H1 (cell line): Measurements from ENCODE around the gene RAB5B. TPM values are rescaled to one million over a fixed set of nuclear protein-coding genes. Genes with fewer than 3 reads are reported as not detected.

Experiments used
- CTCF ChIA-PET: fragments of 300-600 bp; sonication (Branson Sonifier 250); formaldehyde crosslinking; loops from one replicate; lab custom pipeline; 2021; ENCODE audit not compliant: partially characterized antibody; lab: Charles Lee
- POLR2A ChIA-PET: fragments of 300-600 bp; sonication (Branson Sonifier 250); formaldehyde crosslinking; loops from one replicate; lab custom pipeline; 2021; ENCODE audit warnings: inconsistent platforms; ENCODE audit not compliant: partially characterized antibody; lab: Charles Lee
- DNase-seq, 2 experiments: peaks; one replicate each; pipeline versions ENCODE4 v3.0.0 to v3.0.0-alpha.2; 2010 to 2022; ENCODE audit warnings: low spot score in 2 of 2, low read depth in 1 of 2, mixed read lengths in 1 of 2
- FAIRE-seq: peaks from 2 replicates; lab custom pipeline; 2011; peaks lifted over from hg19 to GRCh38; lab: Jason Lieb, UNC
- H2AFZ ChIP-seq: 2 replicates; pipeline ENCODE4 v1.8.1; 2012; ENCODE audit warnings: low read length, inconsistent platforms
- H2AK5ac ChIP-seq: 2 replicates; pipeline ENCODE4 v1.6.1; 2013; ENCODE audit warnings: low read depth, low read length
- H2BK120ac ChIP-seq: replicated peaks from 2 replicates; pipeline ENCODE3; 2013; ENCODE audit warnings: low read depth, low read length, inconsistent platforms
- H2BK12ac ChIP-seq: 2 replicates; pipeline ENCODE4 v1.6.1; 2013; ENCODE audit warnings: low read depth, low read length
- H2BK15ac ChIP-seq: 2 replicates; pipeline ENCODE4 v1.6.1; 2013; ENCODE audit warnings: low read length
- H2BK20ac ChIP-seq: 2 replicates; pipeline ENCODE4 v1.6.1; 2013; ENCODE audit warnings: low read length
- H2BK5ac ChIP-seq: 2 replicates; pipeline ENCODE4 v1.6.1; 2013; ENCODE audit warnings: low read depth, low read length
- H3K14ac ChIP-seq: 2 replicates; pipeline ENCODE4 v1.6.1; 2013; ENCODE audit warnings: inconsistent platforms; ENCODE audit not compliant: insufficient read length
- H3K18ac ChIP-seq: 2 replicates; pipeline ENCODE4 v1.6.1; 2013; ENCODE audit warnings: low read length; ENCODE audit errors: extremely low read depth
- H3K23ac ChIP-seq: 2 replicates; pipeline ENCODE4 v1.6.1; 2013; ENCODE audit warnings: inconsistent platforms; ENCODE audit not compliant: insufficient read length
- H3K23me2 ChIP-seq: 2 replicates; pipeline ENCODE4 v1.6.1; 2013; ENCODE audit warnings: low read depth, low read length
- H3K27ac ChIP-seq: 2 replicates; pipeline ENCODE4 v1.6.1; 2011; ENCODE audit warnings: low read depth, low read length, inconsistent platforms
- H3K27me3 ChIP-seq, 4 experiments: replicated peaks in 1 of 4; 1 replicate in 1 of 4; 2 replicates in 3 of 4; pipeline versions ENCODE4 v1.6.1 to v1.8.1; 2011 to 2013; ENCODE audit warnings: low read length in 3 of 4, mild to moderate bottlenecking in 3 of 4, inconsistent platforms in 2 of 4, mixed read lengths in 2 of 4, moderate library complexity in 1 of 4; ENCODE audit not compliant: control insufficient read depth in 3 of 4, insufficient read depth in 3 of 4; ENCODE audit errors: extremely low read depth in 1 of 4
- H3K36me3 ChIP-seq, 4 experiments: 2 replicates each; pipeline versions ENCODE4 v1.6.1 to v1.8.1; 2011 to 2013; ENCODE audit warnings: mild to moderate bottlenecking in 4 of 4, low read length in 3 of 4, moderate library complexity in 2 of 4, control low read depth in 1 of 4, inconsistent platforms in 1 of 4; ENCODE audit not compliant: insufficient read depth in 4 of 4, control insufficient read depth in 2 of 4
- H3K4ac ChIP-seq: replicated peaks from 2 replicates; pipeline ENCODE3; 2013; ENCODE audit warnings: low read length, low read depth, mixed read lengths, inconsistent platforms; ENCODE audit not compliant: insufficient read length
- H3K4me1 ChIP-seq, 4 experiments: replicated peaks in 1 of 4; 1 replicate in 1 of 4; 2 replicates in 3 of 4; pipeline versions ENCODE4 v1.6.1 to v1.8.1; 2011 to 2013; ENCODE audit warnings: low read length in 3 of 4, inconsistent platforms in 2 of 4, mixed read lengths in 1 of 4; ENCODE audit not compliant: insufficient read depth in 4 of 4, control insufficient read depth in 3 of 4
- H3K4me2 ChIP-seq, 2 experiments: 2 replicates each; pipeline versions ENCODE4 v1.6.1 to v1.8.1; 2011 to 2013; ENCODE audit warnings: low read depth in 2 of 2, low read length in 2 of 2, control low read depth in 1 of 2, inconsistent platforms in 1 of 2, mild to moderate bottlenecking in 1 of 2; ENCODE audit not compliant: insufficient read depth in 1 of 2
- H3K4me3 ChIP-seq, 4 experiments: fragments of 200-600, 300-600 bp in 1 of 4; sonication (generic), shearing (Covaris generic), sonication (Bioruptor Twin) in 1 of 4; 2 replicates each; pipeline versions ENCODE4 v1.5.1 to v1.8.1; 2011 to 2016; ENCODE audit warnings: low read length in 4 of 4, low read depth in 3 of 4, control low read depth in 2 of 4, inconsistent platforms in 2 of 4, mild to moderate bottlenecking in 2 of 4, mixed read lengths in 1 of 4, moderate library complexity in 1 of 4; ENCODE audit not compliant: insufficient read depth in 2 of 4; ENCODE audit errors: extremely low read depth in 1 of 4
- H3K56ac ChIP-seq: replicated peaks from 2 replicates; pipeline ENCODE3; 2013; ENCODE audit warnings: low read depth, mild to moderate bottlenecking, mixed read lengths, low read length, inconsistent platforms; ENCODE audit not compliant: insufficient read length
- H3K79me1 ChIP-seq: 2 replicates; pipeline ENCODE4 v1.6.1; 2013; ENCODE audit warnings: low read depth, low read length, control low read depth
- H3K79me2 ChIP-seq, 2 experiments: 2 replicates each; pipeline versions ENCODE4 v1.6.1 to v1.8.1; 2012 to 2013; ENCODE audit warnings: low read length in 2 of 2, mild to moderate bottlenecking in 2 of 2, inconsistent platforms in 1 of 2; ENCODE audit not compliant: insufficient read depth in 2 of 2, control insufficient read depth in 1 of 2
- H3K9ac ChIP-seq, 4 experiments: replicated peaks in 1 of 4; 1 replicate in 1 of 4; 2 replicates in 3 of 4; pipeline versions ENCODE4 v1.6.1 to v1.8.1; 2011 to 2013; ENCODE audit warnings: low read depth in 3 of 4, low read length in 3 of 4, control low read depth in 2 of 4, mild to moderate bottlenecking in 2 of 4, moderate library complexity in 2 of 4, inconsistent platforms in 1 of 4; ENCODE audit errors: extremely low read depth in 1 of 4
- H3K9me3 ChIP-seq, 2 experiments: 2 replicates each; pipeline versions ENCODE4 v1.6.1 to v1.8.1; 2012 to 2013; ENCODE audit warnings: mild to moderate bottlenecking in 2 of 2, moderate library complexity in 2 of 2, control low read depth in 1 of 2, inconsistent platforms in 1 of 2, low read depth in 1 of 2, low read length in 1 of 2, mixed read lengths in 1 of 2; ENCODE audit not compliant: insufficient read depth in 2 of 2
- H4K20me1 ChIP-seq, 2 experiments: replicated peaks in 1 of 2; 2 replicates each; pipeline versions ENCODE3 to v1.8.1; 2011 to 2013; ENCODE audit warnings: inconsistent platforms in 2 of 2, low read length in 2 of 2, mild to moderate bottlenecking in 1 of 2; ENCODE audit not compliant: insufficient read depth in 2 of 2, control insufficient read depth in 1 of 2
- H4K5ac ChIP-seq: 2 replicates; pipeline ENCODE4 v1.6.1; 2013; ENCODE audit warnings: low read length, low read depth, mixed read lengths, inconsistent platforms; ENCODE audit not compliant: insufficient read length
- H4K8ac ChIP-seq: 2 replicates; pipeline ENCODE4 v1.8.0; 2013; ENCODE audit warnings: mild to moderate bottlenecking, moderate library complexity, low read length, inconsistent platforms; ENCODE audit not compliant: insufficient read depth; ENCODE audit errors: extremely low read depth
- H4K91ac ChIP-seq: replicated peaks from 2 replicates; pipeline ENCODE3; 2013; ENCODE audit warnings: low read length, mixed read lengths, inconsistent platforms; ENCODE audit not compliant: insufficient read length
- ASH2L ChIP-seq: fragments of 200-600, 300-600 bp; sonication (generic); IDR thresholded peaks from one replicate; pipeline ENCODE4 v1.7.1; 2017; ENCODE audit warnings: low read length
- EZH2 ChIP-seq: fragments of 200-600 bp; sonication (generic); IDR thresholded peaks from 2 replicates; pipeline ENCODE4 v1.7.1; 2012; ENCODE audit warnings: low read depth, mild to moderate bottlenecking, moderate library complexity, low read length, inconsistent platforms; ENCODE audit not compliant: severe bottlenecking
- TAF7 ChIP-seq: optimal IDR thresholded peaks from 2 replicates; pipeline ENCODE3; 2011; ENCODE audit warnings: low read depth, mild to moderate bottlenecking, inconsistent platforms, low read length, moderate library complexity, borderline replicate concordance
- WGBS, 2 experiments: shearing (Covaris generic) in 1 of 2; methylation state at CpG; one replicate each; pipeline versions ENCODE4 v1.1.6 to v1.1.7; 2013 to 2015; ENCODE audit warnings: low lambda C conversion rate in 2 of 2, mixed read lengths in 2 of 2, inconsistent platforms in 1 of 2, low coverage in 1 of 2, missing lambda C conversion rate in 1 of 2; ENCODE audit not compliant: insufficient replicate concordance in 2 of 2, insufficient coverage in 1 of 2, insufficient read length in 1 of 2; ENCODE audit errors: extremely low coverage in 1 of 2, missing lambda C conversion rate in 1 of 2; 5-methylcytosine and 5-hydroxymethylcytosine counted together
- polyA plus RNA-seq, 7 experiments: library from polyadenylated mRNA; depleted of rRNA in 3 of 7; stranded (reverse) in 5 of 7; unstranded in 2 of 7; fragments of >200 nt in 5 of 7; fragments of 200-250 nt in 2 of 7; gene quantifications; 1 replicate in 5 of 7; 2 replicates in 1 of 7; 4 replicates in 1 of 7; pipeline versions ENCODE4 v1.2.1 to v1.2.3, GENCODE V29; 2011 to 2013; ENCODE audit warnings: missing spikeins in 2 of 7, mixed read lengths in 2 of 7
- total RNA-seq: library from RNA; stranded (reverse); fragmentation: NEBNext Ultra II Directional; extraction: Animal tissue kit (Norgen Biotek cat#: 25700); gene quantifications from 2 replicates; pipeline ENCODE4 v1.2.1, GENCODE V29; 2021

The RAB5B gene
- total and polyA plus RNA-seq, 2 of the 8 experiments (the other 6 are each of a cell fraction or from before 2014, with no cell fraction given): 56.7 to 62.4 TPM

DNA sequence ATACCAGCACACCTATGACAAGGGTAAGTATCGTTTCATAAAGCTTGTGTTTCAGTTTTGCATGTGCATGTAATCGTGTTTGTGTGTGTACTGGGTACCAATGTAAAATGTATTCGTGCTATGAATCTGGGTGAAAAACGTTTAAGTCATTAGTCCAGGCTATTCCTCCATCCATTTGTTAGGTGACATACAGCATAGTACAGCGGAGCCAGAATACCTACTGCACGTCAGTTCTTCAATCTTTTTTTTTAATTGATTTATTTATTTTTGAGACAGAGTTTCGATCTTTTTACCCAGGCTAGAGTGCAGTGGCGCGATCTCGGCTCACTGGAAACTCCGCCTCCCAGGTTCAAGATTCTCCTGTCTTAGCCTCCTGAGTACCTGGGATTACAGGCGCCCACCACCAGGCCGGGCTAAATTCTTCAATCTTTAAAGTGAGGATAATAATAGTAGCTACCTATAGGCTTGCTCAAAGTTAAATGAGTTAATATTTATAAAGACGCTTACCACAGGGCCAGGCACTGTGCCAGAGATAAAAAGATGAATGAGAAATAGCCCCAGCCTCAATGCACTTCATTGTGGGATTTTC, 67.2 kb downstream of the RAB5B start:
- Histone ChIP-seq H2BK20ac (no peak overlapping the region), H4K20me1 (peaks cover 0 to 4% of the 10 kb centered on the region in 2 experiments), H3K18ac (no peak overlapping the region), H3K14ac (no peak overlapping the region), H4K8ac (no peak overlapping the region), H2AFZ (no peak overlapping the region), H2BK120ac (no peak overlapping the region), H4K91ac (no peak overlapping the region), H3K23me2 (peaks cover 4% of the 10 kb centered on the region), H2BK12ac (no peak overlapping the region), H3K4me1 (peaks cover 0 to 10% (median 4%) of the 10 kb centered on the region in 4 experiments; a peak in 5 of 7 replicates), H3K27ac (peak overlapping the region; percentile 71; the same call in 1 of the 2 replicates), H2AK5ac (no peak overlapping the region), H3K9ac (peak overlapping the region in 3 of 4 experiments; percentile 17 to 64 (median 29); a peak in 2 of 7 replicates), H2BK15ac (no peak overlapping the region), H2BK5ac (no peak overlapping the region; the same call in 1 of the 2 replicates), H3K4ac (no peak overlapping the region), H3K4me2 (peak overlapping the region; percentile 71 to 91), H3K79me1 (peaks cover 3% of the 10 kb centered on the region; the same call in 1 of the 2 replicates), H3K9me3 (no peaks in the 10 kb centered on the region), H3K36me3 (peaks cover 13 to 36% (median 21%) of the 10 kb centered on the region in 4 experiments), H4K5ac (peak overlapping the region; percentile 69), H3K79me2 (peaks cover 6 to 19% of the 10 kb centered on the region in 2 experiments), H3K56ac (peak overlapping the region; percentile 20), H3K23ac (no peak overlapping the region), H3K4me3 (peak overlapping the region; percentile 20 to 56 (median 24); a peak in 6 of 8 replicates), H3K27me3 (no peaks in the 10 kb centered on the region)
- ChIA-PET CTCF (interaction anchor here (0.5 to 5.1 kb wide), 17 partner anchors 9 to 422 kb away, joined by 3 to 54 read pairs (median 4); partner anchors contain the start of genes DNAJC14, IKZF4 and SUOX), POLR2A (interaction anchor here (0.5 to 5.2 kb wide), 18 partner anchors 10 to 323 kb away, joined by 3 to 46 read pairs (median 4); partner anchors contain the start of genes IKZF4, PA2G4, RPL41 and SUOX)
- no peak for FAIRE-seq
- TF ChIP-seq ASH2L (peak; percentile 67), EZH2 (no peak), TAF7 (peak; percentile 61)
- 39% methylated on average over 14 of the region's 14 CpGs; no CpG with 5 or more reads in 1 of the 2 experiments for WGBS, 2 experiments
- peak in 1 of 2 experiments; percentile 59 for DNase-seq
